ENCODE results near the gene BABAM2. TPM values are rescaled to one million over a fixed set of nuclear protein-coding genes. Genes with fewer than 3 reads are reported as not detected.

The BABAM2 gene
- total RNA-seq, 6 experiments from 2014 or later: 17.1 to 39.4 (median 25.5) TPM

DNA sequence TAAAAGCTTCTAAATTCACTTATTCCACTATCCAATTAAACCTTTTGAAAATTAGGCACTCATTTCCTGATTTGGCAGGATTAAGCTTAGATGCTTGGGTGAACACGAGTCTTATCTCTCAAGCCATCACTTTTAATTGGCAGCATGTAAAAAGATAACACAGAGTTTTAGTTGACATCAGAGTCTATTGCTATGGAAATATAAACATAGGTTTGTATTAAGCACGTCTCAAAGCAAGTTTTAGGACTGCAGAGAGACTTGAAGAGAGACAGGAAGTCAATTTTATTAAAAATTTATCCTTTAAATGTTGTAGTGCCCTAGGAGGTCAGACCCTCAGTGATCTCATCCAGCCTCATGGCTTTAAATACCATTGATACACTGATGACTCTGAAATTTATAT is 5.9 kb upstream of the BABAM2 start:
- H3K9me3 ChIP-seq: no peaks in the 10 kb centered on the region
- H3K4me1 ChIP-seq: peaks cover 0 to 7% (median 3%) of the 10 kb centered on the region in 4 donors
- no peak overlapping the region for H3K27ac ChIP-seq
- intact Hi-C loops (cut with DNase I): loop anchor here in 1 of 2 donors (10.0 kb wide), 1 partner anchor 100 kb away; no protein-coding TSS in a partner anchor
- ATAC-seq (no peak), DNase-seq (no peak)
- TF ChIP-seq, protein P1, sequence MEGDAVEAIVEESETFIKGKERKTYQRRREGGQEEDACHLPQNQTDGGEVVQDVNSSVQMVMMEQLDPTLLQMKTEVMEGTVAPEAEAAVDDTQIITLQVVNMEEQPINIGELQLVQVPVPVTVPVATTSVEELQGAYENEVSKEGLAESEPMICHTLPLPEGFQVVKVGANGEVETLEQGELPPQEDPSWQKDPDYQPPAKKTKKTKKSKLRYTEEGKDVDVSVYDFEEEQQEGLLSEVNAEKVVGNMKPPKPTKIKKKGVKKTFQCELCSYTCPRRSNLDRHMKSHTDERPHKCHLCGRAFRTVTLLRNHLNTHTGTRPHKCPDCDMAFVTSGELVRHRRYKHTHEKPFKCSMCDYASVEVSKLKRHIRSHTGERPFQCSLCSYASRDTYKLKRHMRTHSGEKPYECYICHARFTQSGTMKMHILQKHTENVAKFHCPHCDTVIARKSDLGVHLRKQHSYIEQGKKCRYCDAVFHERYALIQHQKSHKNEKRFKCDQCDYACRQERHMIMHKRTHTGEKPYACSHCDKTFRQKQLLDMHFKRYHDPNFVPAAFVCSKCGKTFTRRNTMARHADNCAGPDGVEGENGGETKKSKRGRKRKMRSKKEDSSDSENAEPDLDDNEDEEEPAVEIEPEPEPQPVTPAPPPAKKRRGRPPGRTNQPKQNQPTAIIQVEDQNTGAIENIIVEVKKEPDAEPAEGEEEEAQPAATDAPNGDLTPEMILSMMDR (IDR thresholded peaks at IDR 0.05): no peak
- TF ChIP-seq POLR2A (IDR thresholded peaks at IDR 0.05): no peak
- H3K4me3 ChIP-seq: no peak overlapping the region
- no peaks in the 10 kb centered on the region for H3K27me3 ChIP-seq
- no peaks in the 10 kb centered on the region for H3K36me3 ChIP-seq
- 15% methylated on average over 2 of the region's 2 CpGs for WGBS (ENCODE audit: insufficient coverage, low coverage, low lambda C conversion rate, missing lambda C conversion rate)

DNA sequence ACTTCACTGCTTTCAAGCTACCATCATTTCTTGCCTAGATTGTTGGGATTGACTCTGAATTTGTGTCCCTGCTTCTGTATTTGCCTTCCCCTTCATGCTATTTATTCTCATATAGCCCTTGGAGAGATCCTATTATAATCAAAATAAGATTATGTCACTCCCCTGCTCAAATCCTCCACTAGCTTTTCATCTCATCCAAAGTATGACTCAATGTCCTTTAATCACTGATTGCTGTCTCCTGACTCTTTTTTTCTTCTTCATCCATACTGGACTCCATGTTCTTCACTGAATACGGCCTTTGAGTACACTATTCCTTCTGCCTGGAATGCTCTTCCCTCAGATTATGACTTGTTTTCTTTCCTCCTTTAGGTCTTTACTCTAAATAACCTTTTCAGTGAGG is 5.3 kb upstream of the BABAM2 start:
- Histone ChIP-seq H3K4me1 (peaks cover 0 to 7% (median 3%) of the 10 kb centered on the region in 4 donors), H3K36me3 (no peaks in the 10 kb centered on the region), H3K27ac (no peak overlapping the region), H3K4me3 (no peak overlapping the region), H3K9me3 (no peaks in the 10 kb centered on the region), H3K27me3 (no peaks in the 10 kb centered on the region)
- WGBS (ENCODE audit: insufficient coverage, low coverage, low lambda C conversion rate, missing lambda C conversion rate): 92% methylated on average over 1 of the region's 1 CpG
- no peak for ATAC-seq
- intact Hi-C loops (cut with DNase I): loop anchor here in 1 of 2 donors (10.0 kb wide), 1 partner anchor 100 kb away; no protein-coding TSS in a partner anchor
- no peak for TF ChIP-seq POLR2A (IDR thresholded peaks at IDR 0.05)
- TF ChIP-seq, protein P1 (IDR thresholded peaks at IDR 0.05): no peak
- no peak for DNase-seq

DNA sequence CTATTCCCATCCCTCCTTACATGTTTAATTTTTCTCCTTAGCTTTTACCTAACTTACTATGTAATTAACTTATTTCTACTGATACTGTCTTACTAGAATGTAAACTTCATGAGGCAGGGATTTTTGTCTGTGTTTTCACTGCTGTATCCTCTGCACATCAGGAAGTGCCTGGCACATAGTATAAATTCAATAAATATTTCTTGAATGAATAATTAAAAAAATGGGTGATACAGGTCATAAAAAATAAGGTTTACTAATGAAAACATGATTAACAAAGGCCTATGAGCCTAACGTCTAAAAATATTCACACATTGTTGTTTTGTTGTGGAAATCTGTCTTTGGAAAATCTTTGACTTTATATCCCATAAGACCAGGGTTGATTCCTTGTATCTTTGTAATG is 4.9 kb upstream of the BABAM2 start:
- H3K9me3 ChIP-seq: no peaks in the 10 kb centered on the region
- intact Hi-C loops (cut with DNase I): loop anchor here in 1 of 2 donors (10.0 kb wide), 1 partner anchor 101 kb away; no protein-coding TSS in a partner anchor
- no peak for DNase-seq
- H3K4me1 ChIP-seq: peaks cover 0 to 7% (median 3%) of the 10 kb centered on the region in 4 donors
- no peak for TF ChIP-seq POLR2A (IDR thresholded peaks at IDR 0.05)
- TF ChIP-seq, protein P1 (IDR thresholded peaks at IDR 0.05): no peak
- H3K4me3 ChIP-seq: no peak overlapping the region
- no peak overlapping the region for H3K27ac ChIP-seq
- 58% methylated on average over 1 of the region's 1 CpG for WGBS (ENCODE audit: insufficient coverage, low coverage, low lambda C conversion rate, missing lambda C conversion rate)
- ATAC-seq: no peak
- no peaks in the 10 kb centered on the region for H3K36me3 ChIP-seq
- no peaks in the 10 kb centered on the region for H3K27me3 ChIP-seq

DNA sequence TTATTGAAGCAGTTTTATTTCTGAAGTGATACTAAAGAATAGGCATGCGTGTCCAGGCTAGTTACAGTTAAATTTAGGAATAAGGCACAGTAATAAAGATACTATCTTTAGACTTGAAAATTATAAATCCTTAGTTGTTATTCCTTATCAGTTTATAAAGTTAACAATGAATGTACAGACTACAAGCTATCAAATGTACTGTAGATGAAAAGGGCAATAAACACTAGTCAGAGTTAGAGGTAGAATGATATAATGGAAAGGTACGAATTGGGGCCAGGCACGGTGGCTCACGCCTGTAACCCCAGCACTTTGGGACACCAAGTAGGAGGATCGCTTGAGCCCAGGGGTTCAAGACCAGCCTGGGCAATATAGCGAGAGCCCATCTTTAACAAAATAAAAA is 4.2 kb upstream of the BABAM2 start:
- peaks cover 0 to 8% (median 4%) of the 10 kb centered on the region in 4 donors for H3K4me1 ChIP-seq
- no peak for ATAC-seq
- 97% methylated on average over 6 of the region's 6 CpGs for WGBS (ENCODE audit: insufficient coverage, low coverage, low lambda C conversion rate, missing lambda C conversion rate)
- no peak for TF ChIP-seq POLR2A (IDR thresholded peaks at IDR 0.05)
- TF ChIP-seq, protein P1 (IDR thresholded peaks at IDR 0.05): no peak
- intact Hi-C loops (cut with DNase I): loop anchor here in 1 of 2 donors (10.0 kb wide), 1 partner anchor 102 kb away; no protein-coding TSS in a partner anchor
- H3K36me3 ChIP-seq: no peaks in the 10 kb centered on the region
- H3K9me3 ChIP-seq: no peaks in the 10 kb centered on the region
- no peak for DNase-seq
- no peak overlapping the region for H3K27ac ChIP-seq
- no peaks in the 10 kb centered on the region for H3K27me3 ChIP-seq
- H3K4me3 ChIP-seq: no peak overlapping the region

Data from right lobe of liver (tissue), 6 donors.